Glomerular visceral epithelial cell (primary cell): ENCODE measurements around the gene TRIM22.
"Not testable (repeated sequence)": the region's sequence is repeated elsewhere in the genome, so short reads cannot be mapped to it uniquely, and the experiment has no call there.

Experiments used
- DNase-seq: peaks from one replicate; pipeline ENCODE4 v3.0.0-alpha.2; 2016; ENCODE audit errors: extremely low spot score

Gene TRIM22

DNA sequence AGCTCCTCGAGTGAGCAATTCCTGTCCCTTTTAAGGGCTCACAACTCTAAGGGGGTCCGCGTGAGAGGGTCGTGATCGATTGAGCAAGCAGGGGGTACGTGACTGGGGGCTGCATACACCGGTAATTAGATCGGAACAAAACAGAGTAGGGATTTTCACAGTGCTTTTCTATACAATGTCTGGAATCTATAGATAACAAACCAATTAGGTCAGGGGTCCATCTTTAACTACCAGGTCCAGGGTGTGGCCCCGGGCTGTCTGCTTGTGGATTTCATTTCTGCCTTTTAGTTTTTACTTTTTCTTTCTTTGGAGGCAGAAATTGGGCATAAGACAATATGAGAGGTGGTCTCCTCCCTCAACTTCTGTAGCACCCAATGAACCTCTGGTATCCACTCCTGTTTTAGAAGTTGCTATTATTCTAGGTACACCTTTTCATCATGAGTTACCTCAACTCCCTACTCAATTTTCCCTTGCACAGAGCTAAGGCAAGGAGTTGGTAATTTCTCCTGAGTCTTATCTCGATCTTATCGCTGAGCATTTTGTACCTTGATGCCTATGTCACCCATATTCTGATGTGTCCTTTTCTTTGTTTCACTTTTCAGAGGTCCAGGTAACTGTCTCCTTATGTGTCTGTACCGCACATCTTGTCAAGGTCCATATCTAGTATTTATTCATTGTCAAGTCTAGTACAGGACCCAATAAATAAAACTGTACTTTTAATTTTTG is 1.8 kb downstream of the TRIM22 start:
- DNase-seq, result not testable (repeated sequence)

DNA sequence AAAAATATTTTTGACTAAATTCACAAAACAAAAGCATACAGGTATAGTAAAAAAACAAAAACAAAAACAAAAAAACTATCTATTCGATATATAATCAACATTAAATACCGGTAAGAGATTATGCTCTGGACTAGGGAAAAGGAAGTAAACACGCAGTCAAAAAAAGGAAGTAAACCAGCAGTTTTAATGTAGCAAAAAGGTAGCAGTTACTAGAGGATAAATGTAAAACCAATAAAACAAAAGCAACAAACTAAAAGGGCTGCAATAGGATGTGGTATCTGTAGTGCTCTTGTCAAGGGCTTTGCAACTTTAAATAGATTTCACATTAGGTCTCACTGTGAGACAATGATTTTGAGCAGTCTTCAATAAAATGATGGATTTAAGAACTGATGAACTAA is 2.4 kb downstream of the TRIM22 start:
- DNase-seq, result no peak

DNA sequence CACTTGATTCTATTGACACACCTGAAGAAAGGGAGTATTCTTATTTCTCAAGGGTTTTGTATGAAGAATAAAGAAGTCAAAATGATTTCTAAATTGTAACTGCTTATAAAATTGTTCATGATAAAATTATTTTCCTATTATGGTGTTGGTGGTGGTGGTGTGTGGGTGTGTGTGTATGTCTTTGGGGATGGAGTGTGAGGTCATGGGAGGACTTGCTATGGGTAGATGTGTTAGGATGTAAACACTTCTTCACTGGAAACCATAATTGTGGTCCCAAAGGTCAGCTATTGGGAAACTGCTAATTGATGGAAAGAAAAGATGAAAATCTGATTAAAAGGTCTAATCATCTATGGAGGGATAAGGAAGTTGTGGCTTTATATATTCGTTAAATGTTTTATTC is 5.1 kb downstream of the TRIM22 start:
- no peak for DNase-seq

DNA sequence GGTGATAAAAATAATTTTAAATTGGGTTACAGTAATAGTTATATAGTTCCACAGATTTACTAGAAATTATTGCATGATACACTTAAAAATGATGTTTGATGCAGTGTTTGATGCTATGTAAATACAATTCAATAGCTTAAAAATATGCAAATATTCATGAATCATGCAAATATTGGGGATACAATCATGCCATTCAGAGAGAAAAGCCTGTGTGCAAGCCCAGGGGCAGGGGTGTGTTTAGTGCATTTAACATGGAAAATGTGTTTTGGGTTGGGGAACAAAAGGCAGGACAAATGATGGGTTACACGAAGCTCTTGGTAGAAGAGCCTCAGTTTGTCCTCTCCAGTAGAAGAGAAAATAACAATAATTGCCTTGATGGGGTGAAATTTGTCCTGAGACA is 6.0 kb downstream of the TRIM22 start:
- DNase-seq, result no peak

DNA sequence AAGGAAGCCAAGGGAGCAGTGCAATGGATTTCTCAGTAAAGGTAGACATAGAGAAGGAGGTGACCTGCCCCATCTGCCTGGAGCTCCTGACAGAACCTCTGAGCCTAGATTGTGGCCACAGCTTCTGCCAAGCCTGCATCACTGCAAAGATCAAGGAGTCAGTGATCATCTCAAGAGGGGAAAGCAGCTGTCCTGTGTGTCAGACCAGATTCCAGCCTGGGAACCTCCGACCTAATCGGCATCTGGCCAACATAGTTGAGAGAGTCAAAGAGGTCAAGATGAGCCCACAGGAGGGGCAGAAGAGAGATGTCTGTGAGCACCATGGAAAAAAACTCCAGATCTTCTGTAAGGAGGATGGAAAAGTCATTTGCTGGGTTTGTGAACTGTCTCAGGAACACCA is 6.6 kb downstream of the TRIM22 start:
- no peak for DNase-seq

DNA sequence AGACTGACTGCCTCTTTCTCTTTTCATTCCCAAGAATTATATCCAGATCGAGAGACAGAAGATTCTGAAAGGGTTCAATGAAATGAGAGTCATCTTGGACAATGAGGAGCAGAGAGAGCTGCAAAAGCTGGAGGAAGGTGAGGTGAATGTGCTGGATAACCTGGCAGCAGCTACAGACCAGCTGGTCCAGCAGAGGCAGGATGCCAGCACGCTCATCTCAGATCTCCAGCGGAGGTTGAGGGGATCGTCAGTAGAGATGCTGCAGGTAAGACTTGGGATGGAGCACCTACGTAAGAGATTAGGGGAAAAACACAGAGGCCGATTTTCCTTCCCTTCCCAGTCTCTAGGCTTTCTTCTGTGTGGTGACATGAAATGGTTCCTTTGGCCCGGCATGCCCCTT is 8.7 kb downstream of the TRIM22 start:
- no peak for DNase-seq

DNA sequence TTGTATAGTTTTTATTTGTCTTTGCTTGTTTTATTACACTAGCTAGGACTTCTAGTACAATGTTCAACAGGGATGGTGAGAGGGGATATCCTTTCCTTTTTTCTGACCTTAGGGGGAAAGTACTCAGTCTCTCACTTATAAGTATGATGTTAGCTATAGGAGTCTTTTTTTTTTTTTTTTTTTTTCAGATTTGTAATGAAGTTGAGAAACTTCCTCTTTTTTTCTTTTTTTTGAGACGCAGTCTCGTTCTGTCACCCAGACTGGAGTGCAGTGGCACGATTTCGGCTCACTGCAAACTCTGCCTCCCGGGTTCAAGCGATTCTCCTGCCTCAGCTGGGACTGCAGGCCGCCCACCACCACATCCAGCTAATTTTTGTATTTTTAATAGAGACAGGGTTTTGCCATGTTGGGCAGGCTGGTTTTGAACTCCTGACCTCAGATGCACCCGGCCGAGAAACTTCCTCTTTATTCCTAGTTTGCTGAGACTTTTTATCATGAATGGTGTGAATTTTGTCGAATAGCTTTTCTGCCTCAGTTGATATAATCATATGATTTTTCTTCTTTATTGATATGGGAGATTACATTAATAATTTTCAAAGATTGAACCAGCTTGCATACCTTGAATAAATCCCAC is 10.9 kb downstream of the TRIM22 start:
- no peak for DNase-seq

DNA sequence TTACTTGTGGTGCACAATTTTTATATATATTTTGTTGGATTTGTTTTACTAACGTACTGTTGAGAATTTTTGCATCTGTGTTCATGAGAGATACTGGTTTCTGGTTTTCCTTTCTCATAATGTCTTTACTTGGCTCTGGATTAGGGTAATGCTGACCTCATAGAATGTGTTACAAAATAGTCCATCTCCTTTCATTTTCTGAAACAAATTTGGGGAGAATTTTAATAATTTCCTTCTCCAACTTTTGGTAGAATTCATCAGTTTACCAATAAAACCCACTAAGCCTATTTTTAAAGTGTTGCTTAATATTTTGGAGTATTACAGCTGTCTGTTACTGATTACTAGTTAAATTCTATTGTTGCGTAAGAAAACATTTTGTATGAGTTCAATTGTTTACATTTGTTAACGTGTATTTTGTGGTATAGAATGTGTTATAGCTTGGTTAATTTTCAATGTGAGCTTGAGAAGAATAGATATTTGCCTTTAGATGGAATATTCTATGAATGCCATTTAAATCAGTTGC is 11.5 kb downstream of the TRIM22 start:
- DNase-seq, result no peak

DNA sequence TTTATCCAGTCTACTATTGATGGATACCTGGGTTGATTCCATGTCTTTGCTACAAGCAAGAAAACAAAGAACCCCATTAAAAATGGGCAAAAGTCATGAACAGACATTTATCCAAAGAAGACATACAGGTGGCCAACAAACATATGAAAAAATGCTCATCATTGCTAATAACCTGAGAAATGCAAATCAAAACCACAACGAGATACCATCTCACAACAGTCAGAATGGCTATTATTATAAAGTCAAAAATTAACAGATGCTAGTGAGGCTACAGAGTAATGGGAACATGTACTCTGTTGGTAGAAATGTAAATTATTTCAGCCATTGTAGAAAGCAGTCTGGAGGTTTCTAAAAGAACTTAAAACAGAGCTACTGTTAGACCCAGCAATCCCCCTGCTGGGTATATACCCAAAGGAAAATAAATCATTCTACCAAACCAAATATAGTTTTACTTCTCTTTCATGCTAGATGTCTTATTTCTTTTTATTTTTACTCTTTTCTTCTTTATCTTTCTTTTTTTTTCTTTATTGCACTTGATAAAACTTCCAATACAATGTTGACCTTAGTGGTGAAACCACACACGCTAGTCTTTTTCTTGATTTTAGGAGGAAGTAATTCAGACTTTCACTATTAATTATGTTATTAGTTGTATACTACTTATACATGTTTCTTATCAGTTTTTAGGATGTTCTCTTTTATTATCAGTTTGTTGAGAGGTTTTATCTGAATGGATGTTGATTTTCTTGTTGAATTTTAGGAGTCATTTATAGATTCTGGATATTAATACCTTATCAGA is 14.3 kb downstream of the TRIM22 start:
- DNase-seq, result no peak

DNA sequence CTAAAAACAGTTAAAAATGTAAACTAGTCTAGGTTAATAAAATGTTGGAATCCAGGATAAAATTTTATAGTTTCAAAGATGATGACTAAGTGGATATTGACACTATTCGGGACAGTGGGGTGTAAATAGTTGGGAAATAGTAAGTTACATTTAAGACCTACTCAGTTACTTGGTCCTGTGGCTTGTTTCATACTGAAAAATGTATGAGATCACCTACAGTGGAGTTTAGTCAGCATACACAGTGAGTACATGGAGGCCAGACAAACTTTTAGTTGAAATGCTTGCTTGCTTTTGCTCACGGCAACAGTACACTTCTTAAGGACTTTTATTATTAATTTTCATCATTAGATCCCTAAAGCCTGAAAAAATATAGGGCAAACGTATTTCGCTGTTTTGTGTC is 16.1 kb downstream of the TRIM22 start:
- DNase-seq, result no peak

DNA sequence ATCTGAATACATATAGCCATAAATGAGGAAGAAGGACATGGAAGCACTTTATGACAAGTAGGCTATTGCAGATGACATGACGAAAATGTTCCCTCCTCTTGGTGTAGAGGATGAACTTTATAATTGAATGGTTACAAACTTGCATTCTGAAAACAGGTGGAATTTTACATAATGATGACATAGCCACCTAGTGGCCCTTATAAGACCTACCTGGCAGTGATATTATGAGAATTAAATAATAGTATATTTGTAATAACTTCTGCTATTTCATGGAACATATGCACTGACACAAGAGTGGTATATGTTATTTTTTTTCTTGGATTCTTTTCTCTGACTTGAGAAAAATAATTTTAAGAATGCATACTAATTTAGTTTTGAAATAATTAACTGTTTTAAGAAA is 22.9 kb downstream of the TRIM22 start:
- DNase-seq, result no peak

DNA sequence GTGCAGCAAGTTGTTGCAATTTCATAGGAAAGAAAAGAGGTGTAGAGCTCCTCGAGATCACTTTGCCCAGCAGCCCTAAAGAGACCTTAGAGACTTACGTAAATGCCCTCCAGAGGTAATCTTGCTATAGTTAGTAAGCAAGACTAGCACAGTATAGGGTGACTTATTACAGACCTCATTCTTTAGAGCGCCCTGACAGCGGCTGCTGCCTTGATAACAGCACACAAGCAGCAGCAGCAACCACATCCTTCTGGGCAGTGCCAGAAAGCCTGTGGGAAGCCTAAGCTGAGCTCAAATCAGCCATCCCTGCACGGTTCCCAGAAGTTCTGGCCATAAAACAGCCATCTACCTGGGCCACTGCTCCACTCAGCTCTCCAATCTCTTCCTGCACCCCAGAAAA is 24.1 kb downstream of the TRIM22 start:
- no peak for DNase-seq

DNA sequence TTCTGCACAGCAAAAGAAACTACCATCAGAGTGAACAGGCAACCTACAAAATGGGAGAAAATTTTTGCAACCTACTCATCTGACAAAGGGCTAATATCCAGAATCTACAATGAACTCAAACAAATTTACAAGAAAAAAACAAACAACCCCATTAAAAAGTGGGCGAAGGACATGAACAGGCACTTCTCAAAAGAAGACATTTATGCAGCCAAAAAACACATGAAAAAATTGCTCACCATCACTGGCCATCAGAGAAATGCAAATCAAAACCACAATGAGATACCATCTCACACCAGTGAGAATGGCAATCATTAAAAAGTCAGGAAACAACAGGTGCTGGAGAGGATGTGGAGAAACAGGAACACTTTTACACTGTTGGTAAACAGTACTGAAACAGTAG is 26.9 kb downstream of the TRIM22 start:
- DNase-seq, result not testable (repeated sequence)

DNA sequence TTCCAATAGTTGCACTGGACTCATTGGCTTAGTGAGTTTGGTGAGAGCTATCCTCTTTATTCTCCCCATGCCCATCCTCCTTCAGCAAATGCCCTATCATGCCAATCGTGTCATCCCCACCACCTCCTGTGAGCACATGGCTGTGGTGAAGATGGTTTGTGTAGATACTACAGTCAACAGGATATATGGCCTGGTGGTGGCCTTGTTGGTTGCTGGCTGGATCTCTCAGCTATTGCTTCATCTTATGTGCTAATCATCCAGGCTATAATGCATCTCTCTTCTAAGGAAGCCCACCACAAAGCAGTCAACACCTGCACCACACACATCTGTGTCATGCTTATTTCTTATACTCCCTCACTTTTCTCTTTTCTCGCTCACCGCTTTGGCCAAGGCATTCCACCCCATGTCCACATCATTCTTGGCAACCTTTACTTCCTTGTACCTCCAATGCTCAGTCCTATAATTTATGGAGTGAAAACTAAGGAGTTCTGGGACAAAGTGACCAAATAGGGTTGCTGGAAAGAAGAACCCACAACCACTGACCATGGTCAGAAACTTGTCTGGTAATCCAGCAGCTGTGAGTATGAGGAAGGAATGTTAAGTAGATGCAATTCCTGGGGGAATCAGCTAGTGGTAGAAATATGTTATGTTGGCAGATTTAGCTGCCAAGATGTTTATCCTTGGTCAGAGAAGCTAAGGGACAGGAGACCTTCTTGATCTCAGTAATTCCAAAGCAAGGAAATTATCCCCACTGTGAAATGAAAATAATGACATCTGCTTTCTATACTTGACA is 30.3 kb downstream of the TRIM22 start:
- DNase-seq, result no peak

DNA sequence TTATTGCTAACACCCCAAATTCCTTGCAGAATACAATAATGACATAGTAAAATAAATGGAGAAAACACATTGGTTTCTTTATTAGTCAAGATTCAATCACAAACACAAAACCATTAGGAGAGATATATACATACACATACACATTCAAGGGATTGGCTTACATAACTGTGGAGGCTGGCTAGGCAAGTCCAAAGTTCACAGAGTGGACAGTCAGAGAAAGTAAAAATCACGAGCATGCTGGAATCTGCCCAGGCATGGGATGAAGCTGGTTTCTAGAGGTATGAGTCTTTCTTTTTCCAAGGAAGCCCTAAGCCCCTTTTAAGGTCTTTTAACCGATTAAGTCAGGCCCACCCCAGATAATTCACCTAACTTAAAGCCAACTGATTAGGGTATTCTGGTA is 33.0 kb downstream of the TRIM22 start:
- DNase-seq, result no peak

DNA sequence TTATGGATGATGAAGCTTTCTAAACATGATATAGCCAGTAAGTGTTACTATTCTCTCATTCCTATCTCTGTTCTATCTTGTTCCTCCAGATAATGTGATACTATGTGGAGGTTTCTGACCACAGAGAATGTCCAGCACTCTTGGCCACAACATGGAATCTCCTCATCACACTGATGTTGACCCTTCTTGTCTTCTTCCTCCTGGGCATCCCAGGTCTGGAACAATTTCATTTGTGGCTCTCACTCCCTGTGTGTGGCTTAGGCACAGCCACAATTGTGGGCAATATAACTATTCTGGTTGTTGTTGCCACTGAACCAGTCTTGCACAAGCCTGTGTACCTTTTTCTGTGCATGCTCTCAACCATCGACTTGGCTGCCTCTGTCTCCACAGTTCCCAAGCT is 36.8 kb downstream of the TRIM22 start:
- DNase-seq, result no peak

DNA sequence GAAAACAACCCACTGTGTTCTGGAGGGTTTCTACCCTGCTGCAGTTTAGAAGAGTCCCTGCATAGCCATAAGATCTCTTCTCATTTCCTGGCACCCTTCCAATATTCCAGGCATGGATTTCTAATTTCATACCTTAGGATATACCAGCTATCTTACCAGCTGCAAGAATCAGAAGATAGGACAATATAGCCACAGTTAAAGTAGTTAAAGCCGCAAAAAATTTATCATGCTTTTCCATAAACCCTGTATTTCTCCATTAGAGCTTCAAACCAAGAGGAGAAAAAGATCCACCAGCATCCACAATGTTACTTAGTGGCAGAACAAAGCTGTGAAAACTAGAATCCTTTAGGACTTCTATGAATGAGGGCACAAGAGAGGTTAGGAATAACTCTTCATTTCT is 38.1 kb downstream of the TRIM22 start:
- no peak for DNase-seq

DNA sequence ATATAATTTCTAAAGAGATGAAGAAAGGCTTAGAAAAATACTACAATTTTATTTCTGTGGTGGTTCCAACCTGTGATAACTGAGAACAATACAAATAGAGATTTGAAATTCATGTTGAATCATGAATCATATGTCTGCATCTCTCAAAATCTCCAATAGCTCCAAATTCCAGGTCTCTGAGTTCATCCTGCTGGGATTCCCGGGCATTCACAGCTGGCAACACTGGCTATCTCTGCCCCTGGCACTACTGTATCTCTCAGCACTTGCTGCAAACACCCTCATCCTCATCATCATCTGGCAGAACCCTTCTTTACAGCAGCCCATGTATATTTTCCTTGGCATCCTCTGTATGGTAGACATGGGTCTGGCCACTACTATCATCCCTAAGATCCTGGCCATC is 46.8 kb downstream of the TRIM22 start, which contains the start of gene OR56B1:
OR56B1 (plus strand) TSS at position 53 of the 400 bp plus-strand sequence; CDS start at position 122, 69 bp downstream.
- DNase-seq, result peak; percentile 5

DNA sequence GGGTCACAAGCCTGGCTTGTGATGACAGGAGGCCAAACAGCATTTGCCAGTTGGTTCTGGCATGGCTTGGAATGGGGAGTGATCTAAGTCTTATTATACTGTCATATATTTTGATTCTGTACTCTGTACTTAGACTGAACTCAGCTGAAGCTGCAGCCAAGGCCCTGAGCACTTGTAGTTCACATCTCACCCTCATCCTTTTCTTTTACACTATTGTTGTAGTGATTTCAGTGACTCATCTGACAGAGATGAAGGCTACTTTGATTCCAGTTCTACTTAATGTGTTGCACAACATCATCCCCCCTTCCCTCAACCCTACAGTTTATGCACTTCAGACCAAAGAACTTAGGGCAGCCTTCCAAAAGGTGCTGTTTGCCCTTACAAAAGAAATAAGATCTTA is 47.5 kb downstream of the TRIM22 start:
- no peak for DNase-seq

DNA sequence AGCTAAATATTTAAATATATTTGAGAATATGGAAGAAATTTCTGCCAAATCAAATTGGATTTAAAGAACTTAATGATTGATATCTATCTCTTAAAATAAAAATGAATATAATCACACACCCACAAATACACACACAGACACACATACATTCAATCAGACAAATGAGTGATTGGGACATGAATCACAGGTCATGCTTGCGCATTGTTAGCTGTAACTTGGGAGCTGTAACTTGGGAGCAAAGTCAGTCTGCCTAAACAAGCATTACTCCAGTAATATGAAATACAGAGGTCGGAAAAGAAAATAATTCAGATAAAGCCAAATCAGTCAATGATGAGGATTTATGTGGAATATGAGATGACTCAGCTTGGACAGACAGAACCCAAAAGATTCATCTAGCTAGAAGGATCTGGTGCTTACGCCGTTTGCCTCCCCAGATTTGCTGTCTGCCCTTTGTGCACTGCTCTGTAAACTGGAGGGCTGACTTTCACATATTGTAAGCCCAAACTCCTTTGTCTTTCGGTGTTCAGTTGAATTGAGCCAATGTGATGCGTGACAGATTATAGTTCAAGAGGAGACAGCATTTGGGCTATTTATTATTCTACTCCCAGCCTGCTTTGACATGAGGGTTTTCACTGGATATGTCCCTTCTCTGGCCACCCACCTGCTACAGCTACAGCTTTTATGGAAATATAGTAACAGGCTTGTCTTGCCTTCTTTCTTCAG is 48.2 kb downstream of the TRIM22 start:
- DNase-seq, result no peak

DNA sequence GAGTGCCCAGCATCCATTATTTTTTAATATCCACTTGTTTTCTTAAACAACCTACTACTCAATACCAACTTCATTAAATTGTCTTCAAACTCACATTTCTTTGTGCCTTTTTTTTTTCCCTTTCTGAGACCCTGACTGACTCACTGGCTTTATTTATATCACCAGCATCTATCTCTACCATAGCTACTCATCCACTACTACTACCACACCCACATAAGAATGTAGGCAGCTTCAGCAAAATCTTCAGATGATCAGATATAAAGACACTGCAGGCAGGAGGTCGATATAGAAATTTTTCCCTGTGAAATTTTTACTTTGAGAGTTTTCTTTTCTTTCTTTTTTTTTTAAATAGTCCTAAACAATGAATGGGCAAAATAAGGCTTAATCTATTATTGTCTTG is 48.8 kb downstream of the TRIM22 start:
- no peak for DNase-seq
